ENCODE results near the gene STX1A. TPM values are rescaled to one million over a fixed set of nuclear protein-coding genes. Genes with fewer than 3 reads are reported as not detected.

The STX1A gene
- total RNA-seq, 4 donors from 2014 or later = 4.1 to 6.0 (median 5.0) TPM

DNA sequence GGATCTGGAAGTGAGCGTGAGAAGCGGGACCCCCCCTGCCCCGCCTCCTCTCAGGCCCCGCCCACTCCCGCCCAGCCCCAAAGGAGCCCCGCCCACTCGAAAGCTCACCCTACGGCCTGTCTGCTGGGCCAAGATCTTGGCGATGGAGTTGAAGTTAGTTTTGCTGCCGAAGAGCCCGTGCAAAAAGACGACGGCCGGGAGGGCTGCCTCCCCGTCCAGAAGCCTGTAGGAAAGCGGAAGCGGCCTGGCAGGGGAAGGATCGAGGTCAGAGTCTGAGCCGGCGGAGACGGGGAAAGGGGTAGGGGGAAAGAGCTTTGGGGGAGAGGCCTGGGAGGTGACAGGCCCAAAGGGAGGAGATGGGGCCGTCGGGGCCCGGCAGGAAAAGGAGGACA is 18.7 kb upstream of the STX1A start:
- Histone ChIP-seq H3K36me3 (no peaks in the 10 kb centered on the region), H3K4me3 (peak overlapping the region; percentile 52 to 95 (median 86)), H3K27ac (peak overlapping the region; percentile 92 to 98 (median 96)), H3K4me1 (peaks cover 10 to 61% (median 48%) of the 10 kb centered on the region in 4 donors), H3K27me3 (no peaks in the 10 kb centered on the region), H3K9me3 (no peaks in the 10 kb centered on the region)
- WGBS, 2 donors (ENCODE audit: low coverage in 1 of 2) = 0% methylated on average over 24 of the region's 24 CpGs; no CpG with 5 or more reads in 1 of the 2 donors
- intact Hi-C loops (cut with DNase I; ENCODE audit: low total_unique reads) = loop anchor here (10.0 kb wide), 1 partner anchor 53 kb away; the partner anchor contains the start of genes BUD23 and DNAJC30
- in situ Hi-C loops (cut with MboI; ENCODE audit: low pct_ligation_motif_present in 1 of 4, low pct_unique_long_range_greater_than_20kb in 1 of 4, low sequenced_read_pairs in 3 of 4) = loop anchor here in 1 of 4 donors (10.0 kb wide), 1 partner anchor 117 kb away; no protein-coding TSS in a partner anchor
- TF ChIP-seq POLR2A (IDR thresholded peaks at IDR 0.05) (no peak), EP300 (IDR thresholded peaks at IDR 0.05; ENCODE audit: low read depth) (no peak), POLR2AphosphoS5 (IDR thresholded peaks at IDR 0.05) (no peak)
- TF ChIP-seq, protein P1, sequence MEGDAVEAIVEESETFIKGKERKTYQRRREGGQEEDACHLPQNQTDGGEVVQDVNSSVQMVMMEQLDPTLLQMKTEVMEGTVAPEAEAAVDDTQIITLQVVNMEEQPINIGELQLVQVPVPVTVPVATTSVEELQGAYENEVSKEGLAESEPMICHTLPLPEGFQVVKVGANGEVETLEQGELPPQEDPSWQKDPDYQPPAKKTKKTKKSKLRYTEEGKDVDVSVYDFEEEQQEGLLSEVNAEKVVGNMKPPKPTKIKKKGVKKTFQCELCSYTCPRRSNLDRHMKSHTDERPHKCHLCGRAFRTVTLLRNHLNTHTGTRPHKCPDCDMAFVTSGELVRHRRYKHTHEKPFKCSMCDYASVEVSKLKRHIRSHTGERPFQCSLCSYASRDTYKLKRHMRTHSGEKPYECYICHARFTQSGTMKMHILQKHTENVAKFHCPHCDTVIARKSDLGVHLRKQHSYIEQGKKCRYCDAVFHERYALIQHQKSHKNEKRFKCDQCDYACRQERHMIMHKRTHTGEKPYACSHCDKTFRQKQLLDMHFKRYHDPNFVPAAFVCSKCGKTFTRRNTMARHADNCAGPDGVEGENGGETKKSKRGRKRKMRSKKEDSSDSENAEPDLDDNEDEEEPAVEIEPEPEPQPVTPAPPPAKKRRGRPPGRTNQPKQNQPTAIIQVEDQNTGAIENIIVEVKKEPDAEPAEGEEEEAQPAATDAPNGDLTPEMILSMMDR (IDR thresholded peaks at IDR 0.05) = no peak
- DNase-seq = peak; percentile 81

DNA sequence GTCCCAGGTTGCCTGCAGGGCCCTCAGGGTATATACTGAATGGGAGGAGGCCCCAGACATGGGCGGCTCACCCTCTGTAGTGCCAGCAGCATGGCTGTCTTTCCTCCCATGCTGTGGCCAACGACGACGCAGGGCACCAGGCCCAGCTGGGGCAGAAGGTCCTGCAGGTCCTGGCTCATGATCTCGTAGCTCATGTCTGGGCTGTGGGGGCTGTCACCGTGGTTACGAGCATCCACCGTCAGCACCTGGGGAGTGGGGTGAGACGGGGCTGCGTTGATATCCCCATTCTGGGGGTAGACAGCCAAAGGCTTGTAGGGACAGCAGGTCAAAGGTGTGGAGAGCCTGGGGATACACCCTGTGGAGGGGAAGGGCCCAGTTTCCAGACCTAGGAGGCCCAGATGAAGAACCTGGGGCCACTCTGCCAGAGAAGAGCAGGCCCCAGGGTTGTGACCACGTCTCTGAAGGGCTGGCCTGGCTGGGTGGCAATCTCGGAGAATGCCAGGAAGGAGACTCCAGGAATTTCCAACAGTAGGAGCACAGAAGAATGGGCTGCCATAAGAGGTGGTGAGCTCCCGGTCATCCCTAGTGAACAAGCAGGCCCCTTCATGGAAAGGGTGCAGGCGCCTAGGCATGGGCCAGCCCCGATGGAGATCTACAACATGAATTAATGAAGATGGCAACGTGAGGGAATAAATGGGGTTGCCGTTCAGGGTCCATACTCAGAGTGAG is 18.2 kb upstream of the STX1A start:
- no peaks in the 10 kb centered on the region for H3K36me3 ChIP-seq
- DNase-seq = no peak
- H3K9me3 ChIP-seq = no peaks in the 10 kb centered on the region
- 54% methylated on average over 17 of the region's 17 CpGs; no CpG with 5 or more reads in 1 of the 2 donors for WGBS, 2 donors (ENCODE audit: low coverage in 1 of 2)
- H3K4me1 ChIP-seq = peaks cover 10 to 60% (median 44%) of the 10 kb centered on the region in 4 donors
- H3K27ac ChIP-seq = peak overlapping the region; percentile 92 to 98 (median 96)
- in situ Hi-C loops (cut with MboI; ENCODE audit: low pct_ligation_motif_present in 1 of 4, low pct_unique_long_range_greater_than_20kb in 1 of 4, low sequenced_read_pairs in 3 of 4) = loop anchor here in 1 of 4 donors (10.0 kb wide), 1 partner anchor 117 kb away; no protein-coding TSS in a partner anchor
- peak overlapping the region in 3 of 4 donors; percentile 81 to 95 (median 91) for H3K4me3 ChIP-seq
- no peaks in the 10 kb centered on the region for H3K27me3 ChIP-seq
- TF ChIP-seq POLR2A (IDR thresholded peaks at IDR 0.05) (no peak), POLR2AphosphoS5 (IDR thresholded peaks at IDR 0.05) (peak in 1 of 3 donors; percentile 63)
- intact Hi-C loops (cut with DNase I; ENCODE audit: low total_unique reads) = loop anchor here (10.0 kb wide), 1 partner anchor 53 kb away; the partner anchor contains the start of genes BUD23 and DNAJC30

DNA sequence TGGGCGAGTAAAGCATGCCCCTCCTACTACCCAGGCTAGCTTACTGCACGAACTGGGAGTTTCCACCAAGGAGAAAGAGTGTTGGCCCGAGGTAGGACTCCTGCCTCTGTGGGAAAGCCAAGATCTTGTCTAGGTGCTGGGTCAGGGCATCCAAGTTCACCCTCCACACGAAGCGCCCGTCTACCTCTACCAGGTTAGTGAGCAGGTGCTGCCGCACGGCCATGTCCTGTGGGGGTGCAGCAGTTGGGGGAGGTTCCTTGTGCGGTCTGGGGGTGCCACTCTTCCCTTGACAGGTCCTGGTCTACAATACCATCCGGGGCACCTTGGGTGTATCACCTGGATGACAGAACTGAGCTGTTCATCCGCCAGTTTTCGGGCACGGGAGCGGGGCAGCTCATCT is 17.4 kb upstream of the STX1A start:
- no peaks in the 10 kb centered on the region for H3K27me3 ChIP-seq
- WGBS, 2 donors (ENCODE audit: low coverage in 1 of 2) = 79% methylated on average over 10 of the region's 14 CpGs; no CpG with 5 or more reads in 1 of the 2 donors
- intact Hi-C loops (cut with DNase I; ENCODE audit: low total_unique reads) = loop anchor here (10.0 kb wide), 1 partner anchor 52 kb away; the partner anchor contains the start of genes BUD23 and DNAJC30
- H3K9me3 ChIP-seq = no peaks in the 10 kb centered on the region
- no peak for DNase-seq
- TF ChIP-seq POLR2AphosphoS5 (IDR thresholded peaks at IDR 0.05) (peak in 1 of 3 donors; percentile 2), POLR2A (IDR thresholded peaks at IDR 0.05) (no peak)
- peak overlapping the region; percentile 92 to 98 (median 96) for H3K27ac ChIP-seq
- H3K4me3 ChIP-seq = peak overlapping the region in 1 of 4 donors; percentile 95
- H3K36me3 ChIP-seq = no peaks in the 10 kb centered on the region
- H3K4me1 ChIP-seq = peaks cover 4 to 52% (median 36%) of the 10 kb centered on the region in 4 donors
- in situ Hi-C loops (cut with MboI; ENCODE audit: low pct_ligation_motif_present in 1 of 4, low pct_unique_long_range_greater_than_20kb in 1 of 4, low sequenced_read_pairs in 3 of 4) = loop anchor here in 1 of 4 donors (10.0 kb wide), 1 partner anchor 118 kb away; no protein-coding TSS in a partner anchor

DNA sequence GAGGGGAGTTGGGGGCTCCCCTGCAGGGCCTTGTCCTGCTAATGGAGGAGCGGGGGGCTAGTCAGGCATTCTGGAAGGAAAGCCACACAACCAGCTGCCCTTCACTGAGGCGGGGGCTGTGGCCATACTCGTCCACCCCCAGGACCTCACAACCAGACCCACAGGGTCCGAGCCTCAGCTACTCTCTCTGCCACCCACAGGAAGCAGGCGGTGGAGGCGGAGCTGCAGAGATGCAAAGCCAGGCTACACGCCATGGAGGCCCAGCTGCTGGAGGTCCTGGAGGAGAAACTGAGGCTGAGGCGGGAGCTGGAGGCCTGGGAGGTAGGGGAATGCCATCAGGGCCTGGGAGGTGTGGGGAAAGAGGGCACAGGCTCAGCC is 16.0 kb upstream of the STX1A start:
- in situ Hi-C loops (cut with MboI; ENCODE audit: low pct_ligation_motif_present in 1 of 4, low pct_unique_long_range_greater_than_20kb in 1 of 4, low sequenced_read_pairs in 3 of 4) = loop anchor here in 1 of 4 donors (10.0 kb wide), 1 partner anchor 119 kb away; no protein-coding TSS in a partner anchor
- peaks cover 4 to 43% (median 33%) of the 10 kb centered on the region in 4 donors for H3K4me1 ChIP-seq
- H3K9me3 ChIP-seq = no peaks in the 10 kb centered on the region
- peak overlapping the region in 3 of 4 donors; percentile 0 to 95 (median 2) for H3K4me3 ChIP-seq
- no peaks in the 10 kb centered on the region for H3K27me3 ChIP-seq
- peak; percentile 49 for DNase-seq
- H3K36me3 ChIP-seq = no peaks in the 10 kb centered on the region
- WGBS, 2 donors (ENCODE audit: low coverage in 1 of 2) = 90 to 100% methylated on average over 1 to 8 of the region's 8 CpGs
- TF ChIP-seq EP300 (IDR thresholded peaks at IDR 0.05; ENCODE audit: low read depth) (no peak), POLR2A (IDR thresholded peaks at IDR 0.05) (no peak), POLR2AphosphoS5 (IDR thresholded peaks at IDR 0.05) (peak in 1 of 3 donors; percentile 62)
- TF ChIP-seq, protein P1 (IDR thresholded peaks at IDR 0.05) = no peak
- peak overlapping the region; percentile 92 to 98 (median 96) for H3K27ac ChIP-seq
- intact Hi-C loops (cut with DNase I; ENCODE audit: low total_unique reads) = loop anchor here (10.0 kb wide), 1 partner anchor 51 kb away; the partner anchor contains the start of genes BUD23 and DNAJC30
